Cardiac muscle cell (in vitro differentiated cells and primary cell): ENCODE results near the gene ZKSCAN5. TPM values are rescaled to one million over a fixed set of nuclear protein-coding genes. Genes with fewer than 3 reads are reported as not detected.

Source experiments
- DNase-seq, 2 donors: peaks; one replicate each; pipeline versions ENCODE4 v3.0.0 to v3.0.0-alpha.2; 2010 to 2017; ENCODE audit warnings: low read depth in 1 of 2, low spot score in 1 of 2
- H3K27ac ChIP-seq: fragments of 200-600 bp; sonication (generic); 2 replicates; pipeline ENCODE4 v1.5.1; 2016
- H3K27me3 ChIP-seq: fragments of 200-600 bp; sonication (generic); 2 replicates; pipeline ENCODE4 v1.6.0; 2016; ENCODE audit warnings: control low read depth
- H3K36me3 ChIP-seq: fragments of 200-600 bp; sonication (generic); 2 replicates; pipeline ENCODE4 v1.5.1; 2016; ENCODE audit warnings: control low read depth
- H3K4me1 ChIP-seq: fragments of 200-600 bp; sonication (generic); 2 replicates; pipeline ENCODE4 v1.8.1; 2017; ENCODE audit warnings: low read depth, mild to moderate bottlenecking, mixed run types
- H3K4me3 ChIP-seq: fragments of 200-600 bp; sonication (generic); 2 replicates; pipeline ENCODE4 v1.5.1; 2016; ENCODE audit warnings: mild to moderate bottlenecking
- H3K9me3 ChIP-seq: fragments of 200-600 bp; sonication (generic); 2 replicates; pipeline ENCODE4 v1.5.1; 2017; ENCODE audit warnings: low read depth, mild to moderate bottlenecking, control low read depth
- CTCF ChIP-seq: IDR thresholded peaks from 2 replicates; pipeline ENCODE4 v1.5.1; 2012; ENCODE audit warnings: low read depth, mild to moderate bottlenecking, low read length
- polyA plus RNA-seq: library from polyadenylated mRNA; unstranded; fragments of >200 nt; fragmentation: Nextera tagmentation; extraction: Ambion mirVana; gene quantifications from 2 replicates; pipeline ENCODE4 v1.2.1, GENCODE V29; 2016
- total RNA-seq: library from RNA; depleted of rRNA; stranded (reverse); fragments of >200 nt; gene quantifications from 2 replicates; pipeline ENCODE4 v1.2.3, GENCODE V29; 2016

ZKSCAN5 gene
- total and polyA plus RNA-seq, 2 experiments from 2014 or later = 6.2 to 17.6 TPM

- peak overlapping the region; percentile 92 for H3K4me3 ChIP-seq
- TF ChIP-seq CTCF = no peak
- H3K9me3 ChIP-seq = no peaks in the 10 kb centered on the region
- H3K27ac ChIP-seq = peak overlapping the region; percentile 87
- DNase-seq = peak in 1 of 2 donors; percentile 15
- peaks cover 17% of the 10 kb centered on the region for H3K4me1 ChIP-seq
- no peaks in the 10 kb centered on the region for H3K36me3 ChIP-seq
- no peaks in the 10 kb centered on the region for H3K27me3 ChIP-seq
These were observed 831 bp downstream of the ZKSCAN5 start for GRCh38 chr7:99505324-99505662.

- Histone ChIP-seq H3K36me3 (peaks cover 18% of the 10 kb centered on the region), H3K27me3 (no peaks in the 10 kb centered on the region)
- no peak for TF ChIP-seq CTCF
These were observed 9.6 kb downstream of the ZKSCAN5 start for GRCh38 chr7:99514050-99514449.

GRCh38 chr7:99521399-99521798 is 16.9 kb downstream of the ZKSCAN5 start:
- Histone ChIP-seq H3K4me1 (no peaks in the 10 kb centered on the region), H3K27me3 (no peaks in the 10 kb centered on the region), H3K36me3 (peaks cover 14% of the 10 kb centered on the region), H3K9me3 (no peaks in the 10 kb centered on the region), H3K27ac (no peak overlapping the region), H3K4me3 (no peak overlapping the region)
- TF ChIP-seq CTCF = no peak
- DNase-seq = no peak

More at GRCh38 chr7:99514050-99514449, 9.6 kb downstream of the ZKSCAN5 start:
- H3K4me3 ChIP-seq = no peak overlapping the region
- DNase-seq = peak in 1 of 2 donors; percentile 50
- H3K27ac ChIP-seq = no peak overlapping the region
- no peaks in the 10 kb centered on the region for H3K4me1 ChIP-seq
- H3K9me3 ChIP-seq = no peaks in the 10 kb centered on the region

- no peak overlapping the region for H3K27ac ChIP-seq
- peaks cover 20% of the 10 kb centered on the region for H3K36me3 ChIP-seq
- DNase-seq = peak in 1 of 2 donors; percentile 28
- H3K4me1 ChIP-seq = no peaks in the 10 kb centered on the region
- H3K4me3 ChIP-seq = no peak overlapping the region
- peak; percentile 19 for TF ChIP-seq CTCF
- no peaks in the 10 kb centered on the region for H3K9me3 ChIP-seq
- no peaks in the 10 kb centered on the region for H3K27me3 ChIP-seq
These were observed 21.4 kb downstream of the ZKSCAN5 start for GRCh38 chr7:99525713-99526440.

GRCh38 chr7:99531354-99531765 is 26.9 kb downstream of the ZKSCAN5 start:
- DNase-seq = no peak
- H3K27me3 ChIP-seq = no peaks in the 10 kb centered on the region
- H3K4me3 ChIP-seq = no peak overlapping the region
- H3K4me1 ChIP-seq = no peaks in the 10 kb centered on the region
- H3K36me3 ChIP-seq = peaks cover 29% of the 10 kb centered on the region
- no peak overlapping the region for H3K27ac ChIP-seq
- peaks cover 6% of the 10 kb centered on the region for H3K9me3 ChIP-seq
- no peak for TF ChIP-seq CTCF
